CD4-positive, alpha-beta memory T cell (primary cell): ENCODE results near the gene CACNA1A. TPM values are rescaled to one million over a fixed set of nuclear protein-coding genes. Genes with fewer than 3 reads are reported as not detected.

Source experiments
- CTCF ChIA-PET: fragments of 350-600 bp; sonication (Branson Sonifier 250); formaldehyde crosslinking; loops from one replicate; lab custom pipeline; 2021; ENCODE audit warnings: inconsistent platforms; ENCODE audit not compliant: partially characterized antibody; lab: Charles Lee
- POLR2A ChIA-PET: fragments of 350-600 bp; sonication (Branson Sonifier 250); formaldehyde crosslinking; loops from one replicate; lab custom pipeline; 2021; ENCODE audit not compliant: partially characterized antibody; lab: Charles Lee
- DNase-seq, 5 donors: peaks; one replicate each; pipeline versions ENCODE4 v3.0.0 to v3.0.0-alpha.2; 2020 to 2022; ENCODE audit warnings: mixed read lengths in 1 of 5
- H3K27ac ChIP-seq: one replicate; pipeline ENCODE4 v1.7.0; 2013; ENCODE audit warnings: low read depth, low read length
- H3K27me3 ChIP-seq: 2 replicates; pipeline ENCODE4 v1.7.0; 2013; ENCODE audit warnings: mild to moderate bottlenecking, low read length, moderate library complexity; ENCODE audit not compliant: insufficient read depth
- H3K36me3 ChIP-seq: 2 replicates; pipeline ENCODE4 v1.7.0; 2013; ENCODE audit warnings: mild to moderate bottlenecking, low read length, moderate library complexity; ENCODE audit not compliant: insufficient read depth
- H3K4me1 ChIP-seq: 2 replicates; pipeline ENCODE4 v1.7.0; 2013; ENCODE audit warnings: mild to moderate bottlenecking, low read length, moderate library complexity; ENCODE audit not compliant: insufficient read depth
- H3K4me3 ChIP-seq, 2 donors: one replicate each; pipeline ENCODE4 v1.7.0; 2013; ENCODE audit warnings: low read length in 2 of 2, mild to moderate bottlenecking in 1 of 2
- H3K9me3 ChIP-seq, 2 donors: one replicate each; pipeline ENCODE4 v1.7.0; 2013; ENCODE audit warnings: low read length in 2 of 2, control low read depth in 1 of 2; ENCODE audit not compliant: control insufficient read depth in 1 of 2
- H3K27ac Mint-ChIP-seq, 7 donors: one replicate each; pipeline ENCODE4 v1.8.0; 2020 to 2021; ENCODE audit warnings: mixed read lengths in 7 of 7, mild to moderate bottlenecking in 6 of 7, inconsistent platforms in 3 of 7, moderate library complexity in 3 of 7
- H3K27me3 Mint-ChIP-seq, 2 donors: one replicate each; pipeline ENCODE4 v1.8.0; 2020 to 2021; ENCODE audit warnings: mixed read lengths in 2 of 2
- H3K36me3 Mint-ChIP-seq, 2 donors: one replicate each; pipeline ENCODE4 v1.8.0; 2020 to 2021; ENCODE audit warnings: mixed read lengths in 2 of 2, inconsistent platforms in 1 of 2, mild to moderate bottlenecking in 1 of 2
- H3K4me1 Mint-ChIP-seq, 4 donors: one replicate each; pipeline ENCODE4 v1.8.0; 2020 to 2021; ENCODE audit warnings: mixed read lengths in 4 of 4, mild to moderate bottlenecking in 1 of 4
- H3K4me3 Mint-ChIP-seq, 8 donors: one replicate each; pipeline ENCODE4 v1.8.0; 2020 to 2021; ENCODE audit warnings: mixed read lengths in 8 of 8, mild to moderate bottlenecking in 7 of 8, moderate library complexity in 6 of 8, inconsistent platforms in 3 of 8
- H3K9me3 Mint-ChIP-seq, 8 donors: one replicate each; pipeline ENCODE4 v1.8.0; 2020 to 2021; ENCODE audit warnings: mixed read lengths in 8 of 8, mild to moderate bottlenecking in 5 of 8, inconsistent platforms in 3 of 8, moderate library complexity in 1 of 8
- intact Hi-C: fragments of 100-400 bp; cut with micrococcal nuclease; formaldehyde crosslinking; loops from one replicate; pipeline ENCODE4 v1.15.1; 2023
- polyA plus RNA-seq, 2 donors: library from polyadenylated mRNA; unstranded; fragments of 300-500 nt; fragmentation: Illumina TruSeq; gene quantifications; one replicate each; pipeline ENCODE4 v1.2.3, GENCODE V29; 2021
- total RNA-seq, 2 experiments: library from RNA; stranded (reverse); gene quantifications; one replicate each; pipeline ENCODE4 v1.2.3, GENCODE V29; 2021

CACNA1A gene
- total and polyA plus RNA-seq, 4 experiments from 2014 or later = 0.19 to 0.35 (median 0.26) TPM

GRCh38 chr19:13282486-13283065 is 223.7 kb downstream of the CACNA1A start:
- Mint-ChIP-seq H3K4me1 (peaks cover 5 to 13% (median 8%) of the 10 kb centered on the region in 4 donors), H3K27ac (peak overlapping the region in 1 of 7 donors; percentile 64), H3K27me3 (peaks cover 5 to 10% of the 10 kb centered on the region in 2 donors), H3K4me3 (no peak overlapping the region), H3K9me3 (peaks cover 0 to 2% (median 0%) of the 10 kb centered on the region in 8 donors), H3K36me3 (no peaks in the 10 kb centered on the region)
- no peak overlapping the region for H3K4me3 ChIP-seq
- H3K4me1 ChIP-seq = peaks cover 3% of the 10 kb centered on the region
- no peaks in the 10 kb centered on the region for H3K36me3 ChIP-seq
- H3K27me3 ChIP-seq = no peaks in the 10 kb centered on the region
- intact Hi-C loops = no loop called here
- no peaks in the 10 kb centered on the region for H3K9me3 ChIP-seq
- ChIA-PET CTCF (interaction anchor here (1.0 kb wide), 1 partner anchor 301 kb away, joined by 3 read pairs; no protein-coding TSS in a partner anchor), POLR2A (no interaction called here)
- DNase-seq = no peak
- no peak overlapping the region for H3K27ac ChIP-seq

DNA sequence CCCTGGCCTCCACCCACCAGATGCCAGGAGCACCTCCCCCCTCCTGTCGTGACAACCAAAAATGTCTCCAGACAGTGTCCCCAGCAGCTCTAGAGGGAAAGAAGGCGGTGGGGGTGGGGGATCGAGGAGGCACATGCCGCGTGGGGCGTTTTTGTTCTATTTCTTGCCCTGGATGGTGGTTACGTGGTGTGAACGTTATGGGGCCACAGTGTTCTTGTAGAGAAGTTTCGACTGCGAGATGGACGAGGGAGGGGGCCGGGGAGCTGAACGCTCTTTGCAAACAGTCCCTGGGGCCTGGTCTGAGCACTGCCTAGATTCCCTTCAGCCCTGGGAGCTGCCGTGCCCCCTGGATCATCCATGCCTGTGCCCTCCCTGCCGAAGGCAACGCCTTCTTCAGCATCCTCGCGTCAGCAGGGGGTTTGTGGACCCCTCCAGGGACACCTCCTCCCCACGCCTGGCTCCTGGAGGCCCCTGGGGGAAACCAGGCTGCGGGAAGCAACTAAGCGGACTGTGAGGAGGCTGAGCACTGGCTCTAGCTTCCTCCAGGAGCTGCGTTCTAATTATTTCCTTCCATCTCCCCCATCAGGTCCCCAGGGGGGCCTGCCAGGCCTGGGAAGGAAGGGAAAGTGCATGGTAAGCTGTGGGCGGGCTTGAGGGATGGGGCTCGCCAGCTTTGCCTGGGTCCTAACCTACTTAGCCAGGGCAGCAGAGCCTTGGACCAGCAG is 224.6 kb downstream of the CACNA1A start:
- no peak overlapping the region for H3K27ac Mint-ChIP-seq
- Histone ChIP-seq H3K27me3 (no peaks in the 10 kb centered on the region), H3K27ac (no peak overlapping the region), H3K4me1 (peaks cover 8% of the 10 kb centered on the region), H3K4me3 (no peak overlapping the region), H3K36me3 (no peaks in the 10 kb centered on the region), H3K9me3 (no peaks in the 10 kb centered on the region)
- peaks cover 5 to 10% of the 10 kb centered on the region in 2 donors for H3K27me3 Mint-ChIP-seq
- peaks cover 12 to 21% (median 15%) of the 10 kb centered on the region in 4 donors for H3K4me1 Mint-ChIP-seq
- H3K9me3 Mint-ChIP-seq = peaks cover 0 to 2% (median 0%) of the 10 kb centered on the region in 8 donors
- CTCF ChIA-PET = interaction anchor here (0.6 to 1.1 kb wide), 4 partner anchors 32 to 1071 kb away, joined by 3 to 5 read pairs (median 4); no protein-coding TSS in a partner anchor
- DNase-seq = no peak
- no peak overlapping the region for H3K4me3 Mint-ChIP-seq
- intact Hi-C loops = no loop called here
- no peaks in the 10 kb centered on the region for H3K36me3 Mint-ChIP-seq
- POLR2A ChIA-PET = no interaction called here

DNA sequence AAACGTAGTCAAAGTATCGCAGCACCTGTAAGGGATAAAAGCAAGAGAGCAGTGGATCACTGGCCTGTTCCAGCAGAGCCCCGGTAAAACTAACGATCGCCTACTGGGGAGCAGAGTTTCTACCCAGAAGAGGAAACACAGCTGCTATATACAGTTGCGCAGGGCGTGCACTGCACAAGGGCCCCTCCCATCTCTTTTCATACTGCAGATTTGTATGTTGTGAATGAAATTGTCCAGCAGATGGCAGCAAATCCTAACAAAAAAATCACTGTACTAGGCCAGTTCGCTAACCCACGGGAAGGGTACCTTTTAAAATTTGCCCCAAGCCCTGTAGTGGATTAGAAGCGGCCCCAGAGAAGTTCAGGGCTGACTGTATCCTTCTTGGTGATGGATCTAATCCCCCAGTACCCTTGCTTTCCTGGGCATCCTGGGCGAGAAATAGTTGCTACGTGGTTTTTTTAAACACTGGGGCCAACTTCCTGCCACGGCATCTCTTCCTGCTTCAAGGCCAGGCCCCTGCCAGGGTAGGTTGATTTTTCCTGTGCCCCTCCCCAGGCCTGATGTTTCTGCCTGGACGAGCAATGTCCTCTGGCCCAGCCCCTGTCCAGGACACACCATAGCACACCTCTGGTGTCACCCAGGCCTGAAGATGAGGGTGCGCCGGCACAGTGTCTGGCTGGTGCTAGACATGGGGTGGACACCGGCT is 229.0 kb downstream of the CACNA1A start:
- intact Hi-C loops = loop anchor here (1.0 to 5.0 kb wide), 3 partner anchors 154 to 455 kb away; no protein-coding TSS in a partner anchor
- ChIA-PET POLR2A (interaction anchor here (0.8 to 1.3 kb wide), 3 partner anchors 110 to 312 kb away, joined by 3 to 5 read pairs (median 5); no protein-coding TSS in a partner anchor), CTCF (interaction anchor here (0.7 to 5.6 kb wide), 29 partner anchors 10 to 1331 kb away, joined by 3 to 91 read pairs (median 5); a partner anchor contains a TSS)
- Mint-ChIP-seq H3K36me3 (no peaks in the 10 kb centered on the region), H3K27ac (peak overlapping the region; percentile 79 to 94 (median 87)), H3K4me1 (peaks cover 20 to 35% (median 25%) of the 10 kb centered on the region in 4 donors), H3K4me3 (peak overlapping the region; percentile 31 to 73 (median 59)), H3K9me3 (peaks cover 0 to 2% (median 0%) of the 10 kb centered on the region in 8 donors), H3K27me3 (peaks cover 4 to 5% of the 10 kb centered on the region in 2 donors)
- no peaks in the 10 kb centered on the region for H3K9me3 ChIP-seq
- no peaks in the 10 kb centered on the region for H3K27me3 ChIP-seq
- peak overlapping the region; percentile 56 for H3K27ac ChIP-seq
- no peaks in the 10 kb centered on the region for H3K36me3 ChIP-seq
- peak; percentile 74 to 81 (median 80) for DNase-seq
- H3K4me1 ChIP-seq = peaks cover 20% of the 10 kb centered on the region
- H3K4me3 ChIP-seq = no peak overlapping the region

- Histone ChIP-seq H3K36me3 (no peaks in the 10 kb centered on the region), H3K4me1 (peaks cover 20% of the 10 kb centered on the region), H3K4me3 (no peak overlapping the region), H3K27me3 (no peaks in the 10 kb centered on the region), H3K27ac (no peak overlapping the region), H3K9me3 (no peaks in the 10 kb centered on the region)
- intact Hi-C loops = loop anchor here (5.0 kb wide), 1 partner anchor 457 kb away; no protein-coding TSS in a partner anchor
- Mint-ChIP-seq H3K36me3 (no peaks in the 10 kb centered on the region), H3K27me3 (peaks cover 0 to 3% of the 10 kb centered on the region in 2 donors), H3K4me1 (peaks cover 20 to 35% (median 25%) of the 10 kb centered on the region in 4 donors), H3K27ac (peak overlapping the region in 1 of 7 donors; percentile 32), H3K4me3 (peak overlapping the region in 1 of 8 donors; percentile 25), H3K9me3 (peaks cover 0 to 4% (median 0%) of the 10 kb centered on the region in 8 donors)
- ChIA-PET POLR2A (interaction anchor here (0.6 to 1.3 kb wide), 2 partner anchors 81 to 123 kb away, joined by 3 to 4 read pairs; no protein-coding TSS in a partner anchor), CTCF (interaction anchor here (0.9 to 5.6 kb wide), 4 partner anchors 13 to 314 kb away, joined by 3 to 91 read pairs (median 4); no protein-coding TSS in a partner anchor)
- DNase-seq = peak in 3 of 5 donors; percentile 11 to 56 (median 22)
These were observed 231.1 kb downstream of the CACNA1A start for GRCh38 chr19:13275016-13275722.

DNA sequence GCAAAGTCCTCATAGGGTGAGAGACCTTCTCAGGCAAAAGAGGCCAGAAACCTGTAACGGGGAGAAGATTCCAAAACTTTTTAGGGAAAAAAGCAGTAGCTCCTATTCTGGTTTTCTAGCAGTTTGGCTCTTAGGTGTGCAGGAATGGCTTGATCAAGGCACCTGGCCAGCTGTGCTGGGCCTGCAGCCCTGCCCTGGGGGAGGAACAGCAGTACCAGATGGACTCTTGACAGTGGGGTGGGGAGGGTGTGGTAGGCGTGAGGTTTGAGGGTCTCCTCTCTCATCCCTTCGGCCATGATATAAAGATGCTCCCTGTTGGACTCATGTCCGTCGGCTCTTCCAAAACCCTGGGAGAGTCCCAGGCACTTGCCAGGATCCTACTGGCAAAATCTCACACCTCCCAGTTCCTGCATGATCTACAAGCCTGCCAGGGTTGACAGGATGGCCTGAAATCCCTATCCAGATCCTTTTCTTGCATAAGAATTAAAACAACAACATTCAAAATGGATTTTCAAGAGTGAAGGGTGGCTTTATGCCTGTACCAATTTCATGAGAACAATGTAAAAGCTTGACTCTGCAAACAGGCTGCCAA is 235.7 kb downstream of the CACNA1A start:
- Mint-ChIP-seq H3K27me3 (no peaks in the 10 kb centered on the region), H3K4me3 (no peak overlapping the region), H3K27ac (no peak overlapping the region), H3K4me1 (peaks cover 4 to 7% (median 6%) of the 10 kb centered on the region in 4 donors), H3K36me3 (no peaks in the 10 kb centered on the region), H3K9me3 (peaks cover 0 to 4% (median 0%) of the 10 kb centered on the region in 8 donors)
- Histone ChIP-seq H3K27ac (no peak overlapping the region), H3K36me3 (no peaks in the 10 kb centered on the region), H3K9me3 (no peaks in the 10 kb centered on the region), H3K27me3 (no peaks in the 10 kb centered on the region), H3K4me3 (no peak overlapping the region), H3K4me1 (peaks cover 11% of the 10 kb centered on the region)
- DNase-seq = no peak
- intact Hi-C loops = no loop called here
- ChIA-PET POLR2A (no interaction called here), CTCF (interaction anchor here (1.6 kb wide), 1 partner anchor 285 kb away, joined by 5 read pairs; no protein-coding TSS in a partner anchor)

DNA sequence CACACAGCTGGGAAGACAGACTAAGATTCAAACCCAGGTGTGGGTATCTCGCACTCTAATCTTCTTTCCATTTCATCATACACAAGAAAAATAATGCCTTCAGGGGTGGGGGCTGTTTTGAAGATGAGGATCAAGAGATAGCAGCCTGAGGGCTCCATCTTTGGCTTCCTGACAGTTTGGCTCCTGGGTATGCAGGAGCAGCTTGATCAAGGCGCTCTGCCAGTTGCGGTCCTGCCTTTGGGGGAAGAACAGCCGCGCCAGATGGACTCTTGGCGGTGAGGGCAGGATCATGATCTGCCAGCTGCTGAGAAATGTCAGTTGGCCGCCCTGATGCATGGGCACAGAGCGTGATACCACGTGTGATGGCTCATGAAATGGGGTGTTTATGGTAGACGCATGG is 236.9 kb downstream of the CACNA1A start:
- Histone ChIP-seq H3K4me3 (no peak overlapping the region), H3K9me3 (no peaks in the 10 kb centered on the region), H3K27me3 (no peaks in the 10 kb centered on the region), H3K4me1 (no peaks in the 10 kb centered on the region), H3K27ac (no peak overlapping the region), H3K36me3 (no peaks in the 10 kb centered on the region)
- no peaks in the 10 kb centered on the region for H3K36me3 Mint-ChIP-seq
- ChIA-PET POLR2A (no interaction called here), CTCF (interaction anchor here (2.3 kb wide), 1 partner anchor 9 kb away, joined by 8 read pairs; no protein-coding TSS in a partner anchor)
- peaks cover 0 to 4% (median 0%) of the 10 kb centered on the region in 8 donors for H3K9me3 Mint-ChIP-seq
- intact Hi-C loops = no loop called here
- DNase-seq = no peak
- peak overlapping the region in 1 of 8 donors; percentile 22 for H3K4me3 Mint-ChIP-seq
- H3K27me3 Mint-ChIP-seq = peaks cover 0 to 2% of the 10 kb centered on the region in 2 donors
- peaks cover 0 to 1% (median 0%) of the 10 kb centered on the region in 4 donors for H3K4me1 Mint-ChIP-seq
- no peak overlapping the region for H3K27ac Mint-ChIP-seq
